ENCODE results near the gene BANP.
A peak's percentile ranks its signal among the peaks of the same experiment; 100 is the strongest.

Gene BANP

GRCh38 chr16:87951552-87952538 lies 611 bp downstream of the BANP start:
- no peak for DNase-seq

- DNase-seq, result no peak
Measured at GRCh38 chr16:87952751-87953150, 1.5 kb downstream of the BANP start.

GRCh38 chr16:87953308-87954215 lies 2.3 kb downstream of the BANP start:
- DNase-seq, result no peak

- no peak for DNase-seq
Measured at GRCh38 chr16:87954361-87954760, 3.1 kb downstream of the BANP start.

GRCh38 chr16:87954826-87955225 lies 3.6 kb downstream of the BANP start:
- no peak for DNase-seq

- DNase-seq, result no peak
Measured at GRCh38 chr16:87955302-87956097, 4.3 kb downstream of the BANP start.

- DNase-seq, result no peak
Measured at GRCh38 chr16:87956098-87956364, 4.8 kb downstream of the BANP start.

GRCh38 chr16:87956365-87957231 lies 5.4 kb downstream of the BANP start:
- peak; percentile 76 for DNase-seq

- DNase-seq, result no peak
Measured at GRCh38 chr16:87957296-87958094, 6.3 kb downstream of the BANP start.

- no peak for DNase-seq
Measured at GRCh38 chr16:87958632-87959031, 7.4 kb downstream of the BANP start.

- no peak for DNase-seq
Measured at GRCh38 chr16:87959391-87959990, 8.3 kb downstream of the BANP start.

- DNase-seq, result no peak
Measured at GRCh38 chr16:87960296-87960695, 9.1 kb downstream of the BANP start.

- no peak for DNase-seq
Measured at GRCh38 chr16:87960852-87961251, 9.6 kb downstream of the BANP start.

- no peak for DNase-seq
Measured at GRCh38 chr16:87961623-87962022, 10.4 kb downstream of the BANP start.

- peak; percentile 79 for DNase-seq
Measured at GRCh38 chr16:87963400-87963799, 12.2 kb downstream of the BANP start.

- no peak for DNase-seq
Measured at GRCh38 chr16:87964049-87964659, 12.9 kb downstream of the BANP start.

- DNase-seq, result no peak
Measured at GRCh38 chr16:87965417-87965816, 14.2 kb downstream of the BANP start.

- DNase-seq, result peak; percentile 57
Measured at GRCh38 chr16:87966064-87966645, 14.9 kb downstream of the BANP start.

- peak; percentile 62 for DNase-seq
Measured at GRCh38 chr16:87966685-87967185, 15.5 kb downstream of the BANP start.

- no peak for DNase-seq
Measured at GRCh38 chr16:87968541-87968940, 17.3 kb downstream of the BANP start.
